NCI-H1436 (cell line): ENCODE results near the gene MDC1.
"Not testable (repeated sequence)": the region's sequence is repeated elsewhere in the genome, so short reads cannot be mapped to it uniquely, and the experiment has no call there.

ENCODE experiments used
- DNase-seq: peaks from one replicate; lab custom pipeline; 2025; lab: John Stamatoyannopoulos, UW

Gene MDC1

GRCh38 chr6:30723843-30724741 is 7.0 kb upstream of the MDC1 start:
- DNase-seq = not testable (repeated sequence)

GRCh38 chr6:30723159-30723842 is 6.2 kb upstream of the MDC1 start:
- not testable (repeated sequence) for DNase-seq

GRCh38 chr6:30722280-30723112 is 5.4 kb upstream of the MDC1 start:
- DNase-seq = peak; percentile 73

- DNase-seq = not testable (repeated sequence)
Measured at GRCh38 chr6:30722025-30722279, 4.9 kb upstream of the MDC1 start.

GRCh38 chr6:30721198-30722024 is 4.3 kb upstream of the MDC1 start:
- peak; percentile 94 for DNase-seq

GRCh38 chr6:30720738-30721197 is 3.7 kb upstream of the MDC1 start:
- DNase-seq = peak; percentile 62

GRCh38 chr6:30719791-30720737 is 3.0 kb upstream of the MDC1 start, which contains the start of gene TUBB:
TSS of gene TUBB (plus strand) at chr6:30720352. CDS start at chr6:30720507, 155 bp downstream.
- DNase-seq = peak; percentile 96

GRCh38 chr6:30719356-30719755 is 2.3 kb upstream of the MDC1 start:
- DNase-seq = no peak

- DNase-seq = not testable (repeated sequence)
Measured at GRCh38 chr6:30717845-30718720, 1.0 kb upstream of the MDC1 start.

- DNase-seq = no peak
Measured at GRCh38 chr6:30716879-30717128, 277 bp downstream of the MDC1 start.

- no peak for DNase-seq
Measured at GRCh38 chr6:30714263-30714662, 2.8 kb downstream of the MDC1 start.

- DNase-seq = no peak
Measured at GRCh38 chr6:30712441-30712945, 4.6 kb downstream of the MDC1 start.

GRCh38 chr6:30711758-30712380 is 5.2 kb downstream of the MDC1 start:
- DNase-seq = no peak

GRCh38 chr6:30709101-30709868 is 7.8 kb downstream of the MDC1 start:
- no peak for DNase-seq

GRCh38 chr6:30707281-30707850 is 9.7 kb downstream of the MDC1 start:
- no peak for DNase-seq

GRCh38 chr6:30705620-30706019 is 11.5 kb downstream of the MDC1 start:
- DNase-seq = no peak

GRCh38 chr6:30703821-30704220 is 13.3 kb downstream of the MDC1 start:
- DNase-seq = no peak

- no peak for DNase-seq
Measured at GRCh38 chr6:30703011-30703410, 14.1 kb downstream of the MDC1 start.
